NB4 (cell line): ENCODE results near the gene RGS11.

ENCODE experiments used
- DNase-seq: peaks from one replicate; pipeline ENCODE4 v3.0.0; 2010; ENCODE audit warnings: low read depth
- H3K4me3 ChIP-seq: one replicate; pipeline ENCODE4 v1.5.1; 2011; ENCODE audit warnings: mild to moderate bottlenecking, low read depth, low read length, moderate library complexity
- CTCF ChIP-seq: IDR thresholded peaks from one replicate; pipeline ENCODE4 v1.5.1; 2012; ENCODE audit warnings: low read depth, low read length
- MAX ChIP-seq: IDR thresholded peaks from 2 replicates; pipeline ENCODE4 v1.6.1; 2011; ENCODE audit warnings: low read depth, low read length
- MYC ChIP-seq: IDR thresholded peaks from 2 replicates; pipeline ENCODE4 v1.6.1; 2011; ENCODE audit warnings: low read depth, low read length
- POLR2A ChIP-seq: IDR thresholded peaks from 2 replicates; pipeline ENCODE4 v1.6.1; 2011; ENCODE audit warnings: mild to moderate bottlenecking; ENCODE audit not compliant: insufficient read length; ENCODE audit errors: extremely low read depth

Gene RGS11

GRCh38 chr16:282491-282890, 6.7 kb upstream of the RGS11 start:
- H3K4me3 ChIP-seq, result no peak overlapping the region
- no peak for DNase-seq
- TF ChIP-seq MYC, result no peak
- no peak for TF ChIP-seq POLR2A
- no peak for TF ChIP-seq CTCF
- no peak for TF ChIP-seq MAX

GRCh38 chr16:281660-282255, 6.0 kb upstream of the RGS11 start:
- DNase-seq, result no peak
- TF ChIP-seq CTCF (no peak), POLR2A (no peak), MYC (no peak), MAX (no peak)
- H3K4me3 ChIP-seq, result no peak overlapping the region

GRCh38 chr16:280991-281659, 5.4 kb upstream of the RGS11 start:
- DNase-seq, result no peak
- H3K4me3 ChIP-seq, result no peak overlapping the region
- TF ChIP-seq POLR2A (no peak), CTCF (no peak)

GRCh38 chr16:280552-280951, 4.8 kb upstream of the RGS11 start, which contains the start of gene ARHGDIG:
Gene ARHGDIG, plus strand, starts transcription at chr16:280591. Its CDS starts 90 bp downstream, at chr16:280681.
- no peak within 1 kb of the TSS for H3K4me3 ChIP-seq
- TF ChIP-seq MAX (no peak), CTCF (no peak), MYC (no peak), POLR2A (no peak)
- DNase-seq, result no peak

- no peak for TF ChIP-seq MAX
- TF ChIP-seq CTCF, result no peak
- no peak for TF ChIP-seq MYC
- no peak for TF ChIP-seq POLR2A
- H3K4me3 ChIP-seq, result no peak overlapping the region
- no peak for DNase-seq
Measured at GRCh38 chr16:280005-280460, 4.3 kb upstream of the RGS11 start.

GRCh38 chr16:279531-279930, 3.8 kb upstream of the RGS11 start:
- TF ChIP-seq CTCF (no peak), MAX (no peak), MYC (no peak), POLR2A (no peak)
- no peak overlapping the region for H3K4me3 ChIP-seq
- DNase-seq, result no peak
